Prostate gland (tissue), 2 donors: ENCODE data around the gene ADK. TPM values are rescaled to one million over a fixed set of nuclear protein-coding genes. Genes with fewer than 3 reads are reported as not detected.

Source experiments
- DNase-seq: peaks from one replicate; pipeline ENCODE4 v3.0.0-alpha.2; 2019; ENCODE audit warnings: low spot score
- H3K27ac ChIP-seq, 2 donors: fragments of 200-600 bp; sonication (generic); 2 replicates each; pipeline ENCODE4 v1.5.1; 2017 to 2019
- H3K27me3 ChIP-seq: fragments of 200-600 bp; sonication (generic); replicated peaks from 2 replicates; pipeline ENCODE4 v1.5.1; 2019; ENCODE audit not compliant: insufficient read depth
- H3K36me3 ChIP-seq, 2 donors: fragments of 200-600 bp; sonication (generic); 1 replicate in 1 of 2; 2 replicates in 1 of 2; pipeline versions ENCODE4 v1.5.1 to v1.8.1; 2017 to 2019
- H3K4me1 ChIP-seq: fragments of 200-600 bp; sonication (generic); replicated peaks from 2 replicates; pipeline ENCODE4 v1.5.1; 2019
- H3K4me3 ChIP-seq, 2 donors: fragments of 200-600 bp; sonication (generic); 2 replicates each; pipeline ENCODE4 v1.5.1; 2017 to 2019
- H3K9me3 ChIP-seq: fragments of 200-600 bp; sonication (generic); 2 replicates; pipeline ENCODE4 v1.5.1; 2017
- CTCF ChIP-seq, 4 experiments: fragments of 200-600 bp in 2 of 4; fragments of 450-650 bp in 2 of 4; sonication (generic) in 2 of 4; IDR thresholded peaks; 1 replicate in 3 of 4; 2 replicates in 1 of 4; pipeline ENCODE4 v1.5.1; 2016 to 2019; ENCODE audit warnings: antibody characterized with exemption in 4 of 4, mild to moderate bottlenecking in 2 of 4, moderate library complexity in 2 of 4
- POLR2A ChIP-seq: fragments of 450-650 bp; IDR thresholded peaks from one replicate; pipeline ENCODE4 v1.6.1; 2016; ENCODE audit warnings: antibody characterized with exemption, mild to moderate bottlenecking
- POLR2AphosphoS5 ChIP-seq: sonication (generic); formaldehyde crosslinking; IDR thresholded peaks from one replicate; pipeline ENCODE4 v1.6.1; 2017; ENCODE audit warnings: antibody characterized with exemption
- WGBS: methylation state at CpG from one replicate; pipeline ENCODE4 v1.1.5; 2018; 5-methylcytosine and 5-hydroxymethylcytosine counted together
- intact Hi-C: fragments of 100-400 bp; cut with DNase I; formaldehyde crosslinking; loops from one replicate; pipeline ENCODE4 v1.14.2; 2022
- total RNA-seq, 2 donors: library from RNA; depleted of rRNA; stranded (reverse); fragments of >200 nt; gene quantifications; one replicate each; pipeline ENCODE4 v1.1.0, GENCODE V29; 2016

Gene ADK
- total RNA-seq, 2 donors from 2014 or later, result 34.1 to 42.5 TPM

GRCh38 chr10:74645692-74646091, 494.7 kb downstream of the ADK start:
- WGBS, result 94% methylated on average over 3 of the region's 3 CpGs

GRCh38 chr10:74650613-74651012, 499.6 kb downstream of the ADK start:
- H3K36me3 ChIP-seq, result no peaks in the 10 kb centered on the region
- 100% methylated on average over 1 of the region's 1 CpG for WGBS
- TF ChIP-seq POLR2A (no peak), POLR2AphosphoS5 (no peak), CTCF (IDR thresholded peaks at IDR 0.05) (no peak)
- DNase-seq, result no peak
- H3K4me3 ChIP-seq, result no peak overlapping the region
- H3K27ac ChIP-seq, result no peak overlapping the region
- intact Hi-C loops, result no loop called here
- H3K9me3 ChIP-seq, result no peaks in the 10 kb centered on the region
- H3K27me3 ChIP-seq, result no peaks in the 10 kb centered on the region
- no peaks in the 10 kb centered on the region for H3K4me1 ChIP-seq

More at GRCh38 chr10:74645692-74646091, 494.7 kb downstream of the ADK start:
- H3K36me3 ChIP-seq, result no peaks in the 10 kb centered on the region
- H3K27ac ChIP-seq, result no peak overlapping the region
- no peaks in the 10 kb centered on the region for H3K27me3 ChIP-seq
- H3K4me1 ChIP-seq, result no peaks in the 10 kb centered on the region
- TF ChIP-seq POLR2A (no peak), CTCF (IDR thresholded peaks at IDR 0.05) (no peak), POLR2AphosphoS5 (no peak)
- H3K9me3 ChIP-seq, result no peaks in the 10 kb centered on the region
- DNase-seq, result no peak
- no peak overlapping the region for H3K4me3 ChIP-seq
- intact Hi-C loops, result no loop called here

- Histone ChIP-seq H3K27ac (no peak overlapping the region), H3K4me3 (no peak overlapping the region), H3K4me1 (no peaks in the 10 kb centered on the region), H3K9me3 (no peaks in the 10 kb centered on the region), H3K36me3 (no peaks in the 10 kb centered on the region), H3K27me3 (no peaks in the 10 kb centered on the region)
- intact Hi-C loops, result no loop called here
- no peak for DNase-seq
- no peak for TF ChIP-seq POLR2A
- TF ChIP-seq POLR2AphosphoS5, result no peak
- no peak for TF ChIP-seq CTCF (IDR thresholded peaks at IDR 0.05)
Observed at GRCh38 chr10:74651565-74651964, 500.5 kb downstream of the ADK start.

- WGBS, result 96% methylated on average over 7 of the region's 7 CpGs
- Histone ChIP-seq H3K27me3 (no peaks in the 10 kb centered on the region), H3K36me3 (no peaks in the 10 kb centered on the region), H3K4me3 (no peak overlapping the region), H3K9me3 (no peaks in the 10 kb centered on the region), H3K4me1 (no peaks in the 10 kb centered on the region), H3K27ac (no peak overlapping the region)
- TF ChIP-seq CTCF (IDR thresholded peaks at IDR 0.05) (no peak), POLR2AphosphoS5 (no peak), POLR2A (no peak)
- DNase-seq, result no peak
- intact Hi-C loops, result no loop called here
Observed at GRCh38 chr10:74652664-74653063, 501.6 kb downstream of the ADK start.

- Histone ChIP-seq H3K4me1 (no peaks in the 10 kb centered on the region), H3K4me3 (no peak overlapping the region), H3K27ac (no peak overlapping the region), H3K9me3 (no peaks in the 10 kb centered on the region), H3K27me3 (no peaks in the 10 kb centered on the region), H3K36me3 (no peaks in the 10 kb centered on the region)
- intact Hi-C loops, result no loop called here
- no peak for DNase-seq
- 62% methylated on average over 5 of the region's 5 CpGs for WGBS
- no peak for TF ChIP-seq POLR2AphosphoS5
Observed at GRCh38 chr10:74658511-74658910, 507.5 kb downstream of the ADK start.

GRCh38 chr10:74662635-74663034, 511.6 kb downstream of the ADK start:
- WGBS, result 94% methylated on average over 3 of the region's 3 CpGs
- H3K4me1 ChIP-seq, result no peaks in the 10 kb centered on the region
- no peak for DNase-seq
- H3K27me3 ChIP-seq, result no peaks in the 10 kb centered on the region
- H3K36me3 ChIP-seq, result no peaks in the 10 kb centered on the region
- TF ChIP-seq POLR2A (no peak), CTCF (IDR thresholded peaks at IDR 0.05) (no peak), POLR2AphosphoS5 (no peak)
- no peak overlapping the region for H3K4me3 ChIP-seq
- H3K9me3 ChIP-seq, result no peaks in the 10 kb centered on the region
- no peak overlapping the region for H3K27ac ChIP-seq
- intact Hi-C loops, result no loop called here
